ENCODE measurements around the gene USPL1. TPM values are rescaled to one million over a fixed set of nuclear protein-coding genes. Genes with fewer than 3 reads are reported as not detected.

Gene USPL1
- polyA plus RNA-seq, 5 donors = 23.1 to 34.0 (median 28.0) TPM

DNA sequence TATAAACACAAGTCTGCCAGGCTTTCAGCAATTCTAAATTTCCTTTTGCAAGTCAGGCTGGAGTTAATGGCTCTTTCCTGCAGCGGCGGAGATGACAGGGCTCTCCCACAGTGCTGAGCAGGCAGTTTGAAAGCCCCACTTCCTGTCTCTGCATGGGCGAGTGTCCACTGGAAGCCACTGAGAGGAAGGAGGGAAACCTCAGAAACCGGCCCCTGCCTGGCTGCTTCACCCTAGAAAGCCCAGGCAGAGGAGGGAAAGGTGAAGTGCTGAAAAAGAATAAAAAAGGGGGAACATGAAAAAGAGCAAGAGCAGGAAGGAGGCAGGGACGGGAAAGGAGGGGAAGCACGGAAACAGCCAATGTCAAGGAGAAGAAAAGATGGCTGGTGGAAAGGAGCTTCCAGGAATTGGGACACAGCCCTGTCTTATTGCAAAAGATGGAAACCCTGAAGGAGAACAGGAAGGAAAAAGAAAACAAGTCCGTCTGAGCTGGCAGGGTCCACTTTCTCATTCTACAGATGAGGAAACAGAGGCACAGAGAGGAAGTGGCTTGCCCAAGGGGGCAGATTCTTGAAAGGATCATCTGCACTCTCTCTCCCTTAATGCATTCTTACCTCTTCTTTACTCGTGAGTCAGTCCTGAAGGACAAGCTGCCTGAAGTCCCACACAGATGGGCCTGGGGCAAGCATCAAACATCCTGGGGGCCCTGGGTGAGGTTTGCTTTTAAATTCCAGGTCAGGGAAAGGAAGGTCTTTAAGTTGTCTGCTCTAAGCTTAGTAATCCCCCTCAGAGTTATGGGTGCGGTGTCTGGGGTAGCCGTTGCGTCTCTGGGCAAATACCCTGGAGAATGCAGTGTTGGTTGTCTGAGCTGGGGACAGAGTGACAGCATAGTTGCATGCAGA lies 78.8 kb downstream of the USPL1 start:
- DNase-seq = peak in 1 of 2 donors; percentile 45

DNA sequence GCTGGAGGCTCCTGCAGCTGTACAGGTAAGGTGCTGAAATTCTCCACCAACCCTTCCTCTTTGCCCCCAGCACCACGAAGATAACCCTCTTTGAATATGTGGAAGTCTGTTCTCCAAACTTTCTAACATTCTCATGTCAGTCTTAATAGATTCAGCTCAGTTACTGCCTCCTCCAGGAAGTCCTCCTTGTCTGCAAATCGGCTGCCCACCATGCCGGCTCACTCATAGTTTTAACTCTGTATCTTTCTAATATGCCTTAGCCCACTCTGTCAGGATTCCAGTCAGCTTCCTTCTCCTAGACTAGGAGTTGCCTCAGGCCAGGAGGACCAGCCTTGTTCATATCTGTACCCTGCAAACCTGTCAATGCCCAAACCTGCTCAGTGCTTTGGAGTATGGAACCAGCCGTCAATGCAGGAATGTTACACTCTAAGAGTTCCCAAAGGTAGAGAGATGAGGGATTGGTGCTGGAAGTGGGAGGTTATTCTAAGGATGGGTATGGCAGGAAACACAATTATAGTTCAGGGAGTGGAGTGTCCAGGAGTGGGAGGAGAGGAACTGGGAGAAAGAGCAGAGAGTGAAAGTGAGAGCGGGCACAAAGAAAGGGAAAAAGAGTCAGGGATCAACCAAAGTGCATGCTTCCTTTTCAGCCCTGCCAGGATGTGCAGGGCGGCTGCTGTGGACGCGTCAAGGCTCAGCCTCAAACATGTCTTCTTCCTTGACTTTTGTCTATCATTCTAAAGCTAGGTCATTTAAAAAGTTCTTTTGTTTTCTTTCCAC lies 79.6 kb downstream of the USPL1 start:
- no peak for DNase-seq

DNA sequence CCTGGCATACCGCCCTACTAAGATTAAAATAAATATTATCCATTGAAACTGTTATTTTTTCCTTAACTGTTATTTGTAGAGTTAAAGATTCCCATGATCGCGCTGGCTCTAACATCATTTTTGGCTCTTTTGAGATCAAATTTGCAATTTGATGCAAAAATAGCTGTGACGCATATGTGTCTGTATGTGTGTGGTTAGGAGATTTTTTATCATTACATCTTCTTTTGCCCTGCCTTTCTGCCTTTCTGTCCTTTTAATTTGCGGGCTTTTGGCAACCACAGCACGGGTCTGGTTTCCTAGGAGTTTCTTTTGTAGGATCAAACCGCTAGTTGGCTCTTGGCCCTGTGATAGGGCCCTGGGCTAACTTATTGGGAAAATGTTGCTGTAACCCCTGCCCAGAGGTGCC lies 80.3 kb downstream of the USPL1 start:
- peak; percentile 38 to 58 for DNase-seq

- DNase-seq = no peak
Measured at GRCh38 chr13:30698488-30699005, 80.8 kb downstream of the USPL1 start.

DNA sequence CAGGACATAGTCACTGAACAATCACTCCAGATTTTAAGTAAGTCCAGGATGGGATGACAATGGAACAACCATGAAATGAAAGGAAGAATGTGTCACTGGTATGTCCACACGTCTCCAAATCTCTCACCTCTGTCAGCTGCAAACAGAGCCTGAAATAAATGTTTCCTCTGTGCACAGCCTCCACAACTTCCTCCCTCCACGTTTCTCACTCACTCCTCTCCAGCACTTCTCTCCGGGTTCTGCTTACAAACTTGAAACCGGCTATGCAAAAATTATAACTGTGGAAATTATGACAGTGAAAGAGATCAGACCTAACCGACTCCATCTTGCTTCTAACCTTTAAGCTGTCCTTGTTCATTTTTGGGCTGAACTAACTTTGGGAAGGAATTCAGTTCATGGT lies 82.6 kb downstream of the USPL1 start:
- DNase-seq = no peak

DNA sequence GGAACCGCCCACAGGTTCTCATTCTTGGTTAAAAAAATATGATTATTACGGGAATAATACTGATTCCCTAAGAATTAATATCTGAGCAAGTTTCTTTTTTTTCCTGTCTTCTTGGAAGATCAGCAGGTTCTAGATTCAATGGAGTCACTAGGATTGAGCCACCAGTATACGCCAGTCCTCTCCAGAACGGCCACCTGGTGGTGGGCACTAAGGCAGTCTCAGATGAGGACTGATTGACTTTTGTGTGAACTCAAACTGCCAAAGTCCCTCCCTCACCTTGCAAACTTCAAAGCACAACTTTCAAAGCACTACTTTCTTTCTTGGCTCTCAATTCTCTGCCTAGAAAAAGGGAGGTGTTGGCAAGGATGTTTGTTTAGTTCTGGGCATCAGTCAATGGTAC lies 84.3 kb downstream of the USPL1 start:
- DNase-seq = no peak

GRCh38 chr13:30704596-30704995 lies 86.9 kb downstream of the USPL1 start:
- no peak for DNase-seq

DNA sequence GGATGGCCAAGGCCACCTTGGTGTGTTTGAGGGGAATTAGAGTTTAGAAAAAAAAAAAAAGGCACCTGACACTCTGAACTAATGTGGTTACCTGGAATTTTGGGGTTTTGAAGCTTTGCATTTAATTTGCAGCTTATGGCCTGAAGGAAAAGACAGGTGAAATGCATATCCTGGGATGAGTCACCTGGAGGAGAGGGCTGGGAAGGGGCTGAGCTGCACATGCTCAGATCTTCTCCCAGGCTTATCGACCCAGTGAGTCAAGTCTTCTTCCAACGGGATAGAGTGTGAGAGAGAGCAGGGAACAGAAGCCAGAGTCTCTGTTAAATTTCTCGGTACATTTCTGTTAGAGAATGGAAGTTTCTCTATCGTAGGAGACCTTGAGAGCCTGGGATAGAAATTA lies 88.0 kb downstream of the USPL1 start:
- no peak for DNase-seq

DNA sequence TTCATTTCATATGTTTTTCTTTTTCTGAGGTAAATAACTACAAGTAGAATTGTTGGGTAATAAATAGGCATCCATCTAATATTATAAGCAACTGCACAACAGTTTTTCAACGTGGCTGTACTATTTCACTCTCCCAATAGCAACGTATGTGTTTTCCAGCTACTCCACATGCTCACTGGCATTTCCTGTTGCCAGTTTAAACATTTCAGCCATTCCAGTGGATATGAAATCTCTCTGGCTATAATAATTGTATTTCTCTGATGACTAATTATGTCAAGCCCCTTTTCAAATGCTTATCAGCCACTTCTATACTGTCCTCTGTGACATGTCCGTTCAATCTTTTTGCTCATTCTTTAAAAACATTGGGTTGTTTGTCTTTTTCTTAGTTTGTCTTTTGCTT lies 90.8 kb downstream of the USPL1 start:
- no peak for DNase-seq

Other genes starting within 250 kb of the USPL1 start
- under 1 TPM; 0.35 to 0.81 (median 0.61) TPM for gene UBE2L5, start 195.4 kb upstream of the USPL1 start, polyA plus RNA-seq (ENCODE audit: insufficient read depth in 1 of 5, insufficient read length in 5 of 5, low replicate concordance in 1 of 5)
- 1,000 to 10,000 TPM in 1 of 5 donors, 100 to 1,000 TPM in 4; 728 to 1,099 (median 838) TPM for gene HMGB1, start 152.0 kb upstream of the USPL1 start, polyA plus RNA-seq (ENCODE audit: insufficient read depth in 1 of 5, insufficient read length in 5 of 5, low replicate concordance in 1 of 5)
- 1 to 10 TPM; 3.5 to 5.7 (median 4.5) TPM for gene ALOX5AP, start 117.6 kb downstream of the USPL1 start, polyA plus RNA-seq (ENCODE audit: insufficient read depth in 1 of 5, insufficient read length in 5 of 5, low replicate concordance in 1 of 5)